OCI-LY1 (cell line): ENCODE results near the gene ALOX15B.

Source experiments
- H2AFZ ChIP-seq: fragments of 200-600 bp; sonication (generic), shearing (Covaris generic); 2 replicates; pipeline ENCODE4 v1.6.0; 2014; ENCODE audit warnings: antibody characterized with exemption, mild to moderate bottlenecking, low read length
- H3F3A ChIP-seq: fragments of 200-600 bp; sonication (generic), shearing (Covaris generic); 2 replicates; pipeline ENCODE4 v1.6.0; 2014; ENCODE audit warnings: mild to moderate bottlenecking, antibody characterized with exemption, low read length, moderate library complexity; ENCODE audit not compliant: insufficient read depth
- H3K27ac ChIP-seq: fragments of 200-600 bp; sonication (generic); 2 replicates; pipeline ENCODE4 v1.5.1; 2014; ENCODE audit warnings: low read length, mixed run types, mild to moderate bottlenecking, low read depth; ENCODE audit not compliant: poor library complexity, severe bottlenecking
- H3K27me3 ChIP-seq: fragments of 200-600 bp; sonication (generic); 2 replicates; pipeline ENCODE4 v1.6.0; 2014; ENCODE audit warnings: antibody characterized with exemption, mild to moderate bottlenecking, low read length, moderate library complexity; ENCODE audit not compliant: insufficient read depth
- H3K36me3 ChIP-seq: fragments of 200-600 bp; sonication (generic); 2 replicates; pipeline ENCODE4 v1.6.1; 2014; ENCODE audit warnings: mild to moderate bottlenecking, antibody characterized with exemption, low read length, moderate library complexity, mixed read lengths; ENCODE audit not compliant: insufficient read depth
- H3K4me1 ChIP-seq: fragments of 200-600 bp; sonication (generic); 2 replicates; pipeline ENCODE4 v1.5.1; 2014; ENCODE audit warnings: mild to moderate bottlenecking, low read length, moderate library complexity; ENCODE audit not compliant: insufficient read depth, severe bottlenecking
- H3K4me2 ChIP-seq: fragments of 200-600 bp; sonication (generic), shearing (Covaris generic); 2 replicates; pipeline ENCODE4 v1.6.1; 2014; ENCODE audit warnings: low read length
- H3K4me3 ChIP-seq: fragments of 200-600 bp; sonication (generic); 2 replicates; pipeline ENCODE4 v1.5.1; 2014; ENCODE audit warnings: low read length, low read depth, mild to moderate bottlenecking, mixed read lengths; ENCODE audit not compliant: poor library complexity, severe bottlenecking
- H3K79me2 ChIP-seq: fragments of 200-600 bp; shearing (Covaris generic); 2 replicates; pipeline ENCODE4 v1.6.1; 2016; ENCODE audit warnings: mixed run types, low read length, mixed read lengths; ENCODE audit not compliant: insufficient read depth
- H3K9ac ChIP-seq: fragments of 200-600 bp; sonication (generic), shearing (Covaris generic); 2 replicates; pipeline ENCODE4 v1.6.1; 2014; ENCODE audit warnings: mild to moderate bottlenecking, low read length, mixed read lengths
- H3K9me2 ChIP-seq: fragments of 200-600 bp; sonication (generic), shearing (Covaris generic); 2 replicates; pipeline ENCODE4 v1.6.1; 2014; ENCODE audit warnings: low read depth, mild to moderate bottlenecking, low read length, mixed read lengths
- H3K9me3 ChIP-seq: fragments of 200-600 bp; shearing (Covaris generic); 2 replicates; pipeline ENCODE4 v1.6.1; 2014; ENCODE audit warnings: low read length, mixed read lengths
- H4K20me1 ChIP-seq: fragments of 200-600 bp; sonication (generic), shearing (Covaris generic); 2 replicates; pipeline ENCODE4 v1.6.0; 2016; ENCODE audit warnings: mild to moderate bottlenecking, low read length; ENCODE audit not compliant: insufficient read depth
- CTCF ChIP-seq: fragments of 200-600 bp; sonication (generic), shearing (Covaris generic); IDR thresholded peaks from 2 replicates; pipeline ENCODE4 v1.5.1; 2017; ENCODE audit warnings: mild to moderate bottlenecking, antibody characterized with exemption, low read length, moderate library complexity, mixed read lengths
- EZH2 ChIP-seq: fragments of 200-600 bp; sonication (generic), shearing (Covaris generic); IDR thresholded peaks from 2 replicates; pipeline ENCODE4 v1.8.0; 2017; ENCODE audit warnings: borderline replicate concordance, mixed run types, mild to moderate bottlenecking, antibody characterized with exemption, low read length, moderate library complexity, mixed read lengths

Gene ALOX15B

GRCh38 chr17:8082292-8082691 lies 43.4 kb downstream of the ALOX15B start:
- Histone ChIP-seq H3K4me1 (peaks cover 7% of the 10 kb centered on the region), H4K20me1 (no peaks in the 10 kb centered on the region), H3K4me3 (no peak overlapping the region), H3K27me3 (no peaks in the 10 kb centered on the region; the same call in 1 of the 2 replicates), H3K4me2 (no peak overlapping the region), H3K36me3 (no peaks in the 10 kb centered on the region; the same call in 1 of the 2 replicates), H3F3A (no peaks in the 10 kb centered on the region), H3K9ac (no peak overlapping the region), H3K79me2 (no peaks in the 10 kb centered on the region), H3K9me2 (no peaks in the 10 kb centered on the region), H3K9me3 (no peaks in the 10 kb centered on the region), H2AFZ (no peak overlapping the region), H3K27ac (no peak overlapping the region)
- TF ChIP-seq CTCF (no peak), EZH2 (no peak)

- no peak for TF ChIP-seq EZH2
- TF ChIP-seq CTCF, result no peak
- H3K9me3 ChIP-seq, result no peaks in the 10 kb centered on the region
Measured at GRCh38 chr17:8084250-8084649, 45.4 kb downstream of the ALOX15B start.

GRCh38 chr17:8087075-8087951 lies 48.5 kb downstream of the ALOX15B start, which contains the start of gene ALOX12B:
ALOX12B (minus strand) TSS chr17:8087716; CDS start chr17:8087442, 274 bp downstream.
- Histone ChIP-seq H3K27ac (no peak within 1 kb of the TSS), H3K9ac (no peak within 1 kb of the TSS), H3K79me2 (no peaks in the 10 kb centered on the region), H3K27me3 (no peaks in the 10 kb centered on the region; the same call in none of the 2 replicates), H3F3A (no peaks in the 10 kb centered on the region), H3K9me2 (no peaks in the 10 kb centered on the region), H3K9me3 (no peaks in the 10 kb centered on the region), H3K4me1 (peaks cover 12% of the 10 kb centered on the region), H3K4me3 (no peak within 1 kb of the TSS), H3K4me2 (no peak within 1 kb of the TSS), H2AFZ (no peak within 1 kb of the TSS), H4K20me1 (no peaks in the 10 kb centered on the region), H3K36me3 (no peaks in the 10 kb centered on the region)
- no peak for TF ChIP-seq CTCF
- TF ChIP-seq EZH2, result no peak

More at GRCh38 chr17:8084250-8084649, 45.4 kb downstream of the ALOX15B start:
- H3K4me3 ChIP-seq, result no peak overlapping the region
- H2AFZ ChIP-seq, result no peak overlapping the region
- H3K4me1 ChIP-seq, result peaks cover 7% of the 10 kb centered on the region
- no peaks in the 10 kb centered on the region; the same call in 1 of the 2 replicates for H3K36me3 ChIP-seq
- H3K27ac ChIP-seq, result no peak overlapping the region
- H3K4me2 ChIP-seq, result no peak overlapping the region
- H4K20me1 ChIP-seq, result no peaks in the 10 kb centered on the region
- H3K79me2 ChIP-seq, result no peaks in the 10 kb centered on the region
- no peaks in the 10 kb centered on the region; the same call in 1 of the 2 replicates for H3K27me3 ChIP-seq
- no peak overlapping the region for H3K9ac ChIP-seq
- no peaks in the 10 kb centered on the region for H3F3A ChIP-seq
- H3K9me2 ChIP-seq, result no peaks in the 10 kb centered on the region
